Measurements from ENCODE around the gene IL9.
"Not testable (repeated sequence)": the region's sequence is repeated elsewhere in the genome, so short reads cannot be mapped to it uniquely, and the experiment has no call there.

IL9 gene

GRCh38 chr5:135861641-135862040 is 34.0 kb downstream of the IL9 start:
- H3K27ac ChIP-seq = no peak overlapping the region
- H3K36me3 ChIP-seq = no peaks in the 10 kb centered on the region
- H3K4me3 ChIP-seq (ENCODE audit: low read depth, low read length) = no peak overlapping the region
- no peak for TF ChIP-seq CTCF (IDR thresholded peaks at IDR 0.05; ENCODE audit: low read depth, low read length)
- no peak for DNase-seq
- H3K27me3 ChIP-seq (ENCODE audit: insufficient read depth, low read depth, severe bottlenecking) = peaks cover 36% of the 10 kb centered on the region
- peaks cover 6% of the 10 kb centered on the region for H3K9me3 ChIP-seq (ENCODE audit: severe bottlenecking)

GRCh38 chr5:135859641-135860040 is 36.0 kb downstream of the IL9 start:
- TF ChIP-seq CTCF (IDR thresholded peaks at IDR 0.05; ENCODE audit: low read depth, low read length) = no peak

GRCh38 chr5:135859186-135859585 is 36.5 kb downstream of the IL9 start:
- not testable (repeated sequence) for H3K27ac ChIP-seq; DNase-seq; H3K36me3 ChIP-seq; H3K4me3 ChIP-seq (ENCODE audit: low read depth, low read length); H3K9me3 ChIP-seq (ENCODE audit: severe bottlenecking)
- H3K27me3 ChIP-seq (ENCODE audit: insufficient read depth, low read depth, severe bottlenecking) = peaks cover 36% of the 10 kb centered on the region

More at GRCh38 chr5:135859641-135860040, 36.0 kb downstream of the IL9 start:
- DNase-seq = no peak
- H3K9me3 ChIP-seq (ENCODE audit: severe bottlenecking) = peaks cover 6% of the 10 kb centered on the region
- peaks cover 41% of the 10 kb centered on the region for H3K27me3 ChIP-seq (ENCODE audit: insufficient read depth, low read depth, severe bottlenecking)
- no peak overlapping the region for H3K4me3 ChIP-seq (ENCODE audit: low read depth, low read length)
- H3K36me3 ChIP-seq = no peaks in the 10 kb centered on the region
- H3K27ac ChIP-seq = no peak overlapping the region

GRCh38 chr5:135857630-135858311 is 37.9 kb downstream of the IL9 start:
- Histone ChIP-seq H3K27me3 (ENCODE audit: insufficient read depth, low read depth, severe bottlenecking) (peaks cover 45% of the 10 kb centered on the region), H3K4me3 (ENCODE audit: low read depth, low read length) (no peak overlapping the region), H3K36me3 (no peaks in the 10 kb centered on the region), H3K27ac (no peak overlapping the region), H3K9me3 (ENCODE audit: severe bottlenecking) (peaks cover 6% of the 10 kb centered on the region)
- DNase-seq = no peak
- no peak for TF ChIP-seq CTCF (IDR thresholded peaks at IDR 0.05; ENCODE audit: low read depth, low read length)

GRCh38 chr5:135851915-135852845 is 43.5 kb downstream of the IL9 start:
- TF ChIP-seq CTCF (IDR thresholded peaks at IDR 0.05; ENCODE audit: low read depth, low read length) = no peak
- H3K36me3 ChIP-seq = no peaks in the 10 kb centered on the region
- H3K27ac ChIP-seq = no peak overlapping the region
- H3K9me3 ChIP-seq (ENCODE audit: severe bottlenecking) = no peaks in the 10 kb centered on the region
- H3K27me3 ChIP-seq (ENCODE audit: insufficient read depth, low read depth, severe bottlenecking) = peaks cover 66% of the 10 kb centered on the region
- DNase-seq = no peak
- H3K4me3 ChIP-seq (ENCODE audit: low read depth, low read length) = no peak overlapping the region

GRCh38 chr5:135851186-135851914 is 44.3 kb downstream of the IL9 start:
- H3K36me3 ChIP-seq = no peaks in the 10 kb centered on the region
- no peak for DNase-seq
- TF ChIP-seq CTCF (IDR thresholded peaks at IDR 0.05; ENCODE audit: low read depth, low read length) = no peak
- H3K27me3 ChIP-seq (ENCODE audit: insufficient read depth, low read depth, severe bottlenecking) = peaks cover 61% of the 10 kb centered on the region
- H3K9me3 ChIP-seq (ENCODE audit: severe bottlenecking) = no peaks in the 10 kb centered on the region
- H3K27ac ChIP-seq = no peak overlapping the region
- H3K4me3 ChIP-seq (ENCODE audit: low read depth, low read length) = no peak overlapping the region

All from WERI-Rb-1 (cell line).